Stomach (tissue), 4 donors: ENCODE data around the gene RSPO3.

Experiments
- CTCF ChIP-seq, 7 experiments: fragments of 450-650 bp in 4 of 7; fragments of 200-600 bp in 3 of 7; sonication (generic) in 3 of 7; IDR thresholded peaks; one replicate each; pipeline ENCODE4 v1.5.1; 2016 to 2019; ENCODE audit warnings: antibody characterized with exemption in 7 of 7, control low read depth in 2 of 7, mild to moderate bottlenecking in 1 of 7
- EP300 ChIP-seq: sonication (generic); formaldehyde crosslinking; IDR thresholded peaks from one replicate; pipeline ENCODE4 v1.6.1; 2017; ENCODE audit warnings: antibody characterized with exemption
- POLR2AphosphoS5 ChIP-seq, 3 donors: sonication (generic); formaldehyde crosslinking; IDR thresholded peaks; one replicate each; pipeline ENCODE4 v1.6.1; 2016; ENCODE audit warnings: antibody characterized with exemption in 3 of 3

- TF ChIP-seq CTCF (IDR thresholded peaks at IDR 0.05) (no peak), POLR2AphosphoS5 (IDR thresholded peaks at IDR 0.05) (no peak), EP300 (no peak)
Measured at GRCh38 chr6:127221201-127221600, 102.7 kb downstream of the RSPO3 start.
